ENCODE data around the gene ZBTB20. TPM values are rescaled to one million over a fixed set of nuclear protein-coding genes. Genes with fewer than 3 reads are reported as not detected.

Gene ZBTB20
- total and polyA plus RNA-seq, 12 donors: 2.8 to 167 (median 108) TPM

DNA sequence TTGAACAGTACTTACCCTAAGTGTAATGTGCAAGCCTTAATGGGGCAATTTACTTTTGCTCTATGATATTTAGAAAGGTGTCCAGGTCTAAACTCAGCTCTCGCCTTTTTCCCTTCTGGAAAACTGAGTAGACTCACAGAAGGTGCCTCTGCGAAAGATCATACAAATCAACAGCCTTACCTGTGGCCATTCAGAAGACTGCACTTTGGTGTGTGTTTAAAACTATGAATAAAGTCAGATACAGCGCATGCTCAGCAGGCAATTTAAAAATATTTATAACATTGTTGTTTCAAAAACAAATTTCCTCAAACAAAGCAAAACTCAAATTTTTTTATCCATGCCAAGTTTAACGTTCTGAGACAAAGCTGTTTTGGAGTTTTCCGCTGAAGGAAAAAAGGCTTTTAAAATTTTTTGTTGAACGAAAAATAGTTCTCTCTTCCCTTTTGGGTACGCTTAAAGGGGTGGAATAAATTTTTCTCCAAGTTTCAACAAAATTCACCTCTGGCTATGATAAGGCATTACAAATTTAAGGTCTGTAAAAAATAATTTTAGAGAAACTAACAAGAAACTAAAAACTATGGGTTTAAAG, 697.0 kb downstream of the ZBTB20 start:
- intact Hi-C loops (cut with DNase I): no loop called here

DNA sequence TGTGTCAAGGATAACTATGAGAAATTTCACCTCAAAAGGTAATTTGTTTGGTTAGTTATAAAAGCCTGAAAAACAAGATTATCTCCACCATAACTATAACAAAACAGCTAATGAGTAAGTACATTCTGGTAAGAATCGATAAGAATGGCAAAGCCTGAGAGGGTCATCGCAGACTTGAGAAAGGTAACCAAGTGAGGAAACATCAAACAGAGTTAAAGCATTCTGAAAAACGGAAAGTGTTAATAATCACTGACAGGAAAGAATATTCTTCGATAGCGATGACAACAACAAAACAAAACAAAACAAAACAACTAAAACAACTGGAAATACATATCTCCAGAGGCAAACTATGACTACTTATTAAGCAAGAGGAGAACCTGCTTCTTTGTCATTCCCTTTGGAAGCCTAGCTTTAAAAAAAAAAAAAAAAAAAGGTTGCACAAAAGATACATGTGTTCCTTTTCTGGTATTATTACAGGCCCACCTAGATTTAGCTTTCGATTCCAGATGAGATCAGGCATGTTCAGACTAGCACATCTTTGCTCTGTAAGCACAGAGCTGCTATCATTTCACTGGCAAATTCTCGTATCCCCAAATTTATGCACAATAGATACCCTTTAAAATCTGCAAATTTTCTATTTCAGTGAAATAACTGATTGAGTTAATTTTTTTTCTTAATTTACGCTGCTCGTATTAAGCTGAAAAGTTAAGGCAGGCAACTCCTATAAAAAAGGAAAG, 697.6 kb downstream of the ZBTB20 start:
- Histone ChIP-seq H3K27me3 (no peaks in the 10 kb centered on the region), H3K4me3 (no peak overlapping the region), H3K27ac (peak overlapping the region in 2 of 5 donors; percentile 2 to 36), H3K36me3 (replicated peaks in 1 of 2) (no peaks in the 10 kb centered on the region), H3K9me3 (replicated peaks in 1 of 3) (no peaks in the 10 kb centered on the region), H3K4me1 (replicated peaks in 1 of 2) (peaks cover 5 to 51% of the 10 kb centered on the region in 2 donors)
- TF ChIP-seq, protein P1, sequence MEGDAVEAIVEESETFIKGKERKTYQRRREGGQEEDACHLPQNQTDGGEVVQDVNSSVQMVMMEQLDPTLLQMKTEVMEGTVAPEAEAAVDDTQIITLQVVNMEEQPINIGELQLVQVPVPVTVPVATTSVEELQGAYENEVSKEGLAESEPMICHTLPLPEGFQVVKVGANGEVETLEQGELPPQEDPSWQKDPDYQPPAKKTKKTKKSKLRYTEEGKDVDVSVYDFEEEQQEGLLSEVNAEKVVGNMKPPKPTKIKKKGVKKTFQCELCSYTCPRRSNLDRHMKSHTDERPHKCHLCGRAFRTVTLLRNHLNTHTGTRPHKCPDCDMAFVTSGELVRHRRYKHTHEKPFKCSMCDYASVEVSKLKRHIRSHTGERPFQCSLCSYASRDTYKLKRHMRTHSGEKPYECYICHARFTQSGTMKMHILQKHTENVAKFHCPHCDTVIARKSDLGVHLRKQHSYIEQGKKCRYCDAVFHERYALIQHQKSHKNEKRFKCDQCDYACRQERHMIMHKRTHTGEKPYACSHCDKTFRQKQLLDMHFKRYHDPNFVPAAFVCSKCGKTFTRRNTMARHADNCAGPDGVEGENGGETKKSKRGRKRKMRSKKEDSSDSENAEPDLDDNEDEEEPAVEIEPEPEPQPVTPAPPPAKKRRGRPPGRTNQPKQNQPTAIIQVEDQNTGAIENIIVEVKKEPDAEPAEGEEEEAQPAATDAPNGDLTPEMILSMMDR (IDR thresholded peaks at IDR 0.05): no peak
- TF ChIP-seq POLR2A (IDR thresholded peaks at IDR 0.05): no peak
- no peak for DNase-seq
- WGBS, 4 donors: 76 to 84% (median 78%) methylated on average over 9 of the region's 9 CpGs
- intact Hi-C loops (cut with DNase I): no loop called here

More for the DNA sequence above, 697.0 kb downstream of the ZBTB20 start:
- no peaks in the 10 kb centered on the region for H3K36me3 ChIP-seq (replicated peaks in 1 of 2)
- H3K4me3 ChIP-seq: no peak overlapping the region
- 85 to 93% (median 92%) methylated on average over 7 of the region's 7 CpGs for WGBS, 4 donors
- H3K4me1 ChIP-seq (replicated peaks in 1 of 2): peaks cover 5 to 46% of the 10 kb centered on the region in 2 donors
- H3K27ac ChIP-seq: peak overlapping the region in 2 of 5 donors; percentile 85 to 87
- no peaks in the 10 kb centered on the region for H3K9me3 ChIP-seq (replicated peaks in 1 of 3)
- DNase-seq: no peak
- H3K27me3 ChIP-seq: no peaks in the 10 kb centered on the region
- TF ChIP-seq, protein P1 (IDR thresholded peaks at IDR 0.05): peak in 1 of 6 experiments; percentile 22
- no peak for TF ChIP-seq POLR2A (IDR thresholded peaks at IDR 0.05)

DNA sequence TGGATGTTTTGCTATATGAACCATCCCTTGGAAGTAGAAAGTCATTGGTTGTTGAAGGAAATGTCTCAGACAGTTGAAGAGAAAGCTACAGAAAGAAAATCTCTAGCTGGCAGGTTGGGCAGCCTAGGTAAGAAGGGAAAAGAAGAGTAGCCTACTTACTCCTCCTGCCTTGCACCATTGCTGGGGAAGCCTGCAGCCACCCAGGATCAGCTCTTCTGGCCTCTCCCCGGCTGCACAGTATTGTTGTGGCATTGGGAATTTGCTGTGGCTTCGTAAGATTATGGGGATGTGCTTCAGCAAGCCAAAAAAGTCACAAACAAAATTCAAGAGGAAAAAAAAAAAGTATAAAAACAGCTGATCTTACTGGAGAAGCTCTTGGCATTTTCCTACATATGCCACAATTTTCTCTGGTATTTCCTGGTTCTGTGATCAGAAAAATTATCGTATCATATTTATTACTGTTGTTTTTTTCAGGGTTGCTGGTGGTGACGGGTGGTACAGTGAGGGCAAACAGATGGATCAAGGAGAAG, 699.1 kb downstream of the ZBTB20 start:
- Histone ChIP-seq H3K4me3 (no peak overlapping the region), H3K27me3 (no peaks in the 10 kb centered on the region), H3K4me1 (replicated peaks in 1 of 2) (peaks cover 9 to 59% of the 10 kb centered on the region in 2 donors), H3K36me3 (replicated peaks in 1 of 2) (no peaks in the 10 kb centered on the region), H3K27ac (no peak overlapping the region), H3K9me3 (replicated peaks in 1 of 3) (no peaks in the 10 kb centered on the region)
- intact Hi-C loops (cut with DNase I): no loop called here
- no peak for TF ChIP-seq POLR2A (IDR thresholded peaks at IDR 0.05)
- TF ChIP-seq, protein P1 (IDR thresholded peaks at IDR 0.05): no peak
- 84 to 92% (median 89%) methylated on average over 4 of the region's 4 CpGs for WGBS, 4 donors
- no peak for DNase-seq

DNA sequence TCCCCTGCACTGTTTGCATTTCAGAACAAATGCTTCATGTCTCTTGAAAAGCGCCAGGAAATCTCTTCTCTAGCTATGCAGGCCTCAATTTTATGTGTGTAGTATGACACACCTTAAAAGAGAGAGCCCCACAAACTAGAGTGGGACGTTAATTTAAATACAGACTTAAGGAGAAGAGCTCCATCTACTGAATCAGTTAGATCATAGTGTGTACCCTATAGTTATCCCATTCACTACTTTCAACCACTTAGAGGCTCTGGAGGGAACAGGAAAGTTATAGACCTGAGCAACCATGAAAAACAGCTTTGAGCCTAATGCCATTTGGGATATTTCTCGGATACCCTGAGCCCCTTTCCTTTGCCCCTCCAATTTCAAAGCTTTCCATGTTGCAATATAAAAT, 699.5 kb downstream of the ZBTB20 start:
- Histone ChIP-seq H3K27me3 (no peaks in the 10 kb centered on the region), H3K9me3 (replicated peaks in 1 of 3) (no peaks in the 10 kb centered on the region), H3K4me1 (replicated peaks in 1 of 2) (peaks cover 14 to 62% of the 10 kb centered on the region in 2 donors), H3K27ac (no peak overlapping the region), H3K4me3 (no peak overlapping the region), H3K36me3 (replicated peaks in 1 of 2) (no peaks in the 10 kb centered on the region)
- no peak for TF ChIP-seq POLR2A (IDR thresholded peaks at IDR 0.05)
- TF ChIP-seq, protein P1 (IDR thresholded peaks at IDR 0.05): no peak
- WGBS, 4 donors: 87 to 94% (median 90%) methylated on average over 3 of the region's 3 CpGs
- intact Hi-C loops (cut with DNase I): no loop called here
- no peak for DNase-seq
